B cell (primary cell): Measurements from ENCODE around the gene PIP4P1. TPM values are rescaled to one million over a fixed set of nuclear protein-coding genes. Genes with fewer than 3 reads are reported as not detected.

Experiments used
- ATAC-seq: fragments of 200-7000 bp; cut with Tn5 transposase; one replicate; pipeline ENCODE4 v1.10.0; 2021; ENCODE audit warnings: low read depth, mild to moderate bottlenecking, moderate number of reproducible peaks, moderate library complexity
- CTCF ChIA-PET: fragments of 350-600 bp; sonication (Branson Sonifier 250); formaldehyde crosslinking; loops from one replicate; lab custom pipeline; 2021; ENCODE audit warnings: antibody characterized with exemption, inconsistent platforms; lab: Charles Lee
- POLR2A ChIA-PET: fragments of 350-600 bp; sonication (Branson Sonifier 250); formaldehyde crosslinking; loops from one replicate; lab custom pipeline; 2021; ENCODE audit warnings: antibody characterized with exemption; lab: Charles Lee
- DNase-seq: peaks from one replicate; pipeline ENCODE4 v3.0.0; 2013
- H2AFZ ChIP-seq: 2 replicates; pipeline ENCODE4 v1.6.1; 2012; ENCODE audit warnings: mild to moderate bottlenecking, low read depth, low read length; ENCODE audit not compliant: insufficient read depth, poor library complexity, severe bottlenecking
- H3K27ac ChIP-seq, 2 donors: 1 replicate in 1 of 2; 2 replicates in 1 of 2; pipeline ENCODE4 v1.5.1; 2012 to 2013; ENCODE audit warnings: low read length in 2 of 2, mild to moderate bottlenecking in 2 of 2, moderate library complexity in 1 of 2
- H3K27me3 ChIP-seq, 4 experiments: fragments of 200-600 bp in 1 of 4; sonication (generic) in 1 of 4; replicated peaks in 1 of 4; 1 replicate in 2 of 4; 2 replicates in 2 of 4; pipeline versions ENCODE4 v1.6.1 to v1.7.0; 2013 to 2016; ENCODE audit warnings: low read length in 3 of 4, mild to moderate bottlenecking in 2 of 4, mixed read lengths in 1 of 4, moderate library complexity in 1 of 4; ENCODE audit not compliant: insufficient read depth in 4 of 4, control insufficient read depth in 3 of 4; ENCODE audit errors: control extremely low read depth in 1 of 4
- H3K36me3 ChIP-seq, 2 experiments: replicated peaks in 1 of 2; 1 replicate in 1 of 2; 2 replicates in 1 of 2; pipeline versions ENCODE4 v1.6.1 to v1.7.1; 2013; ENCODE audit warnings: low read length in 1 of 2; ENCODE audit not compliant: insufficient read depth in 2 of 2, control insufficient read depth in 1 of 2; ENCODE audit errors: control extremely low read depth in 1 of 2, extremely low read depth in 1 of 2
- H3K4me1 ChIP-seq, 2 donors: fragments of 200-600 bp in 1 of 2; sonication (generic) in 1 of 2; 1 replicate in 1 of 2; 2 replicates in 1 of 2; pipeline versions ENCODE4 v1.5.1 to v1.6.1; 2013 to 2017; ENCODE audit warnings: low read length in 2 of 2; ENCODE audit not compliant: control insufficient read depth in 2 of 2, insufficient read depth in 2 of 2
- H3K4me2 ChIP-seq: replicated peaks from 2 replicates; pipeline ENCODE3; 2012; ENCODE audit warnings: mild to moderate bottlenecking, low read depth, low read length; ENCODE audit not compliant: poor library complexity, severe bottlenecking
- H3K4me3 ChIP-seq, 5 experiments: fragments of 200-600 bp in 1 of 5; sonication (generic) in 1 of 5; 1 replicate in 3 of 5; 2 replicates in 2 of 5; pipeline versions ENCODE4 v1.5.1 to v1.7.0; 2011 to 2016; ENCODE audit warnings: low read length in 4 of 5, mild to moderate bottlenecking in 4 of 5, low read depth in 2 of 5, control low read depth in 1 of 5, moderate library complexity in 1 of 5; ENCODE audit not compliant: insufficient read depth in 1 of 5; ENCODE audit errors: control extremely low read depth in 1 of 5, extremely low read depth in 1 of 5
- H3K79me2 ChIP-seq: fragments of 200-600 bp; sonication (generic); one replicate; pipeline ENCODE4 v1.6.0; 2016; ENCODE audit warnings: low read length; ENCODE audit not compliant: control insufficient read depth, insufficient read depth
- H3K9ac ChIP-seq: fragments of 200-600 bp; sonication (generic); 2 replicates; pipeline ENCODE4 v1.6.1; 2017; ENCODE audit warnings: mild to moderate bottlenecking, low read length, moderate library complexity
- H3K9me3 ChIP-seq, 3 donors: one replicate each; pipeline versions ENCODE4 v1.6.1 to v1.7.1; 2013; ENCODE audit warnings: low read length in 2 of 3; ENCODE audit not compliant: control insufficient read depth in 2 of 3, insufficient read depth in 1 of 3; ENCODE audit errors: control extremely low read depth in 1 of 3
- H4K20me1 ChIP-seq: 2 replicates; pipeline ENCODE4 v1.6.0; 2012; ENCODE audit warnings: mild to moderate bottlenecking, low read length; ENCODE audit not compliant: insufficient read depth, control insufficient read depth, poor library complexity, severe bottlenecking
- H3K27ac Mint-ChIP-seq: one replicate; pipeline ENCODE4 v1.8.0; 2021; ENCODE audit warnings: mixed read lengths
- H3K27me3 Mint-ChIP-seq: one replicate; pipeline ENCODE4 v1.8.0; 2021; ENCODE audit warnings: mixed read lengths
- H3K4me1 Mint-ChIP-seq: one replicate; pipeline ENCODE4 v1.8.0; 2021; ENCODE audit warnings: mixed read lengths
- H3K4me3 Mint-ChIP-seq: one replicate; pipeline ENCODE4 v1.8.0; 2021; ENCODE audit warnings: mixed read lengths
- H3K9me3 Mint-ChIP-seq: one replicate; pipeline ENCODE4 v1.8.0; 2022; ENCODE audit warnings: mixed read lengths; ENCODE audit not compliant: insufficient read depth
- EZH2 ChIP-seq: IDR thresholded peaks from 2 replicates; pipeline ENCODE4 v1.6.1; 2012; ENCODE audit warnings: borderline replicate concordance, low read depth, mild to moderate bottlenecking, moderate library complexity, low read length; ENCODE audit not compliant: insufficient read depth, poor library complexity, severe bottlenecking
- WGBS: methylation state at CpG from one replicate; pipeline ENCODE4 v1.1.5; 2013; ENCODE audit warnings: missing lambda C conversion rate; ENCODE audit not compliant: insufficient coverage; 5-methylcytosine and 5-hydroxymethylcytosine counted together
- intact Hi-C: fragments of 100-400 bp; cut with micrococcal nuclease; formaldehyde crosslinking; loops from one replicate; pipeline ENCODE4 v1.10.0; 2022
- polyA plus RNA-seq: library from polyadenylated mRNA; depleted of rRNA; stranded (reverse); fragments of >200 nt; gene quantifications from 2 replicates; pipeline ENCODE4 v1.2.3, GENCODE V29; 2012
- total RNA-seq, 2 donors: library from RNA; stranded (reverse); fragments of 120-200 nt in 1 of 2; gene quantifications; 1 replicate in 1 of 2; 2 replicates in 1 of 2; pipeline versions ENCODE4 v1.2.3 to v1.2.4, GENCODE V29; 2013 to 2022
- TF ChIP-seq, protein P1 (sequence below): fragments of 200-600 bp; IDR thresholded peaks from one replicate; pipeline ENCODE4 v1.8.0; 2022; ENCODE audit warnings: antibody characterized with exemption, mild to moderate bottlenecking

The PIP4P1 gene
- total and polyA plus RNA-seq, 2 donors (not counting 1 experiment from before 2014, with no cell fraction given): 97.5 to 183 TPM

DNA sequence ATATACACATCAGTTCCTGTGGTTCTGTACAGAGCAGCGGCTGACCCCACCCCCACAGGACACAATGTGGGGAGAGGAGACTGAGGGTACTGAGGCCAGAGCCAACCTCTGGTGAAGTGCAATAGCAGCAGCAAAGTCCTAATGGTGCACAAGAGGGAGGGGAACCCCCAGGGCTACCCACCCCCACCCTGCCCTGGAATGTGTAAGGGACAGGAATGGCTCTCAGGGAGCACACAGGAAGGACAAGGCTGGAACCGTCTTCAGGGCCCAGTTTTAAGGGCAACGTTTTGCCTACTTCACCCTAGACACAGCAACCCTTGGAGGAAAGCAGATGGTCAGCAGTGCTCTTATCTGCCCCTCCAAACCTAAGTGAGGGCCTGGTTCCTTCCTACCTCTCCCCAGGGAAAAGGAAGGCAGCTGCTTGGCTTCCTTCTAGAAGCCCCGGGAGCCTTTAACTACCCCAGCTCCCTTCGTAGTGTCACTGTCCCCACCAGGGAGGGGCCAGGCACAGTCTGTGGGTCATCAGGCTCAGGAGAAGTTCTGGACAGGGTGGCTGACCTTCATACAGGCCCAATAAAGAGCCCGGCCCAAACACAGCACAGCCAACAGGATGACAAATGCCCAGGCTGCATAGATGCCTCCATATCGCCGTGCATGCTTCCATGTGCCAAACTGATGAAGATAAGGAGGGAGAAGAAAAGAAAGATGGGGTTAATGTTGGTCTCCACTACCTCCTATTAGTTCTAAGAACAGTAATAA lies 3.0 kb downstream of the PIP4P1 start:
- peaks cover 57% of the 10 kb centered on the region for H3K79me2 ChIP-seq
- WGBS: 58% methylated on average over 4 of the region's 8 CpGs
- ATAC-seq (no peak), DNase-seq (no peak)
- Mint-ChIP-seq H3K4me1 (peaks cover 33% of the 10 kb centered on the region), H3K4me3 (no peak overlapping the region), H3K27ac (peak overlapping the region; percentile 98), H3K9me3 (no peaks in the 10 kb centered on the region), H3K27me3 (no peaks in the 10 kb centered on the region)
- intact Hi-C loops: no loop called here
- H3K9ac ChIP-seq: no peak overlapping the region
- H3K4me3 ChIP-seq: no peak overlapping the region
- peaks cover 27% of the 10 kb centered on the region for H4K20me1 ChIP-seq
- no peaks in the 10 kb centered on the region for H3K27me3 ChIP-seq
- H3K4me2 ChIP-seq: no peak overlapping the region
- H3K4me1 ChIP-seq: peaks cover 32 to 67% of the 10 kb centered on the region in 2 donors
- H3K9me3 ChIP-seq: no peaks in the 10 kb centered on the region
- no peak overlapping the region for H2AFZ ChIP-seq
- TF ChIP-seq EZH2: no peak
- TF ChIP-seq, protein P1, sequence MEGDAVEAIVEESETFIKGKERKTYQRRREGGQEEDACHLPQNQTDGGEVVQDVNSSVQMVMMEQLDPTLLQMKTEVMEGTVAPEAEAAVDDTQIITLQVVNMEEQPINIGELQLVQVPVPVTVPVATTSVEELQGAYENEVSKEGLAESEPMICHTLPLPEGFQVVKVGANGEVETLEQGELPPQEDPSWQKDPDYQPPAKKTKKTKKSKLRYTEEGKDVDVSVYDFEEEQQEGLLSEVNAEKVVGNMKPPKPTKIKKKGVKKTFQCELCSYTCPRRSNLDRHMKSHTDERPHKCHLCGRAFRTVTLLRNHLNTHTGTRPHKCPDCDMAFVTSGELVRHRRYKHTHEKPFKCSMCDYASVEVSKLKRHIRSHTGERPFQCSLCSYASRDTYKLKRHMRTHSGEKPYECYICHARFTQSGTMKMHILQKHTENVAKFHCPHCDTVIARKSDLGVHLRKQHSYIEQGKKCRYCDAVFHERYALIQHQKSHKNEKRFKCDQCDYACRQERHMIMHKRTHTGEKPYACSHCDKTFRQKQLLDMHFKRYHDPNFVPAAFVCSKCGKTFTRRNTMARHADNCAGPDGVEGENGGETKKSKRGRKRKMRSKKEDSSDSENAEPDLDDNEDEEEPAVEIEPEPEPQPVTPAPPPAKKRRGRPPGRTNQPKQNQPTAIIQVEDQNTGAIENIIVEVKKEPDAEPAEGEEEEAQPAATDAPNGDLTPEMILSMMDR: no peak
- H3K36me3 ChIP-seq: peaks cover 16 to 39% of the 10 kb centered on the region in 2 experiments
- H3K27ac ChIP-seq: peak overlapping the region in 1 of 2 donors; percentile 98
- ChIA-PET CTCF (interaction anchor here (0.6 to 1.0 kb wide), 2 partner anchors 41 to 43 kb away, joined by 3 read pairs; no protein-coding TSS in a partner anchor), POLR2A (no interaction called here)

DNA sequence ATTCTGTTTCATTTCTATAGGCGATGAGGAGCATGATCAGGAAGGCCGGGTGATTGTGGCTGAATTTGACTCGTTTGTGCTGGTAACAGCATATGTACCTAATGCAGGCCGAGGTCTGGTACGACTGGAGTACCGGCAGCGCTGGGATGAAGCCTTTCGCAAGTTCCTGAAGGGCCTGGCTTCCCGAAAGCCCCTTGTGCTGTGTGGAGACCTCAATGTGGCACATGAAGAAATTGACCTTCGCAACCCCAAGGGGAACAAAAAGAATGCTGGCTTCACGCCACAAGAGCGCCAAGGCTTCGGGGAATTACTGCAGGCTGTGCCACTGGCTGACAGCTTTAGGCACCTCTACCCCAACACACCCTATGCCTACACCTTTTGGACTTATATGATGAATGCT lies 4.3 kb downstream of the PIP4P1 start:
- H3K79me2 ChIP-seq: peaks cover 66% of the 10 kb centered on the region
- H3K9me3 Mint-ChIP-seq: no peaks in the 10 kb centered on the region
- ATAC-seq (no peak), DNase-seq (no peak)
- no peak overlapping the region for H3K4me3 ChIP-seq
- POLR2A ChIA-PET: interaction anchor here (0.6 kb wide), 1 partner anchor 928 kb away, joined by 3 read pairs; no protein-coding TSS in a partner anchor
- H3K4me1 ChIP-seq: peaks cover 27 to 67% of the 10 kb centered on the region in 2 donors
- no peak overlapping the region for H2AFZ ChIP-seq
- CTCF ChIA-PET: no interaction called here
- no peaks in the 10 kb centered on the region for H3K27me3 Mint-ChIP-seq
- H3K4me2 ChIP-seq: no peak overlapping the region
- H3K4me1 Mint-ChIP-seq: peaks cover 38% of the 10 kb centered on the region
- no peak overlapping the region for H3K4me3 Mint-ChIP-seq
- WGBS: 97% methylated on average over 10 of the region's 13 CpGs
- TF ChIP-seq, protein P1: no peak
- no peak for TF ChIP-seq EZH2
- peak overlapping the region in 1 of 2 donors; percentile 27 for H3K27ac ChIP-seq
- H4K20me1 ChIP-seq: peaks cover 27% of the 10 kb centered on the region
- H3K36me3 ChIP-seq: peaks cover 16 to 45% of the 10 kb centered on the region in 2 experiments
- no peak overlapping the region for H3K9ac ChIP-seq
- intact Hi-C loops: no loop called here
- no peak overlapping the region for H3K27ac Mint-ChIP-seq
- no peaks in the 10 kb centered on the region for H3K9me3 ChIP-seq
- no peaks in the 10 kb centered on the region for H3K27me3 ChIP-seq
